BJ (cell line): ENCODE data around the gene SYT13. TPM values are rescaled to one million over a fixed set of nuclear protein-coding genes. Genes with fewer than 3 reads are reported as not detected.

ENCODE experiments used
- CTCF ChIA-PET: fragments of 350-600 bp; formaldehyde crosslinking; extraction: SDS; loops from one replicate; lab custom pipeline; 2021; ENCODE audit warnings: antibody characterized with exemption, inconsistent platforms; lab: Yijun Ruan, JAX
- POLR2A ChIA-PET: fragments of 300-600 bp; sonication (Branson Sonifier 250); formaldehyde crosslinking; extraction: SDS; loops from one replicate; lab custom pipeline; 2021; ENCODE audit warnings: antibody characterized with exemption; lab: Charles Lee
- DNase-seq: peaks from one replicate; pipeline ENCODE4 v3.0.0-alpha.2; 2011; ENCODE audit warnings: low read depth
- H3K27me3 ChIP-seq: 2 replicates; pipeline ENCODE4 v1.6.0; 2011; ENCODE audit warnings: low read length; ENCODE audit not compliant: control insufficient read depth, insufficient read depth
- H3K36me3 ChIP-seq: 2 replicates; pipeline ENCODE4 v1.5.1; 2011; ENCODE audit warnings: low read length; ENCODE audit not compliant: control insufficient read depth, insufficient read depth
- H3K4me3 ChIP-seq: 2 replicates; pipeline ENCODE4 v1.5.1; 2011; ENCODE audit warnings: low read depth, mild to moderate bottlenecking, control low read depth, low read length
- CTCF ChIP-seq: IDR thresholded peaks from 2 replicates; pipeline ENCODE4 v1.5.1; 2011; ENCODE audit warnings: low read depth, mild to moderate bottlenecking, control low read depth, inconsistent platforms, low read length, moderate library complexity; ENCODE audit not compliant: insufficient read depth
- polyA plus RNA-seq: library from polyadenylated mRNA; depleted of rRNA; stranded (reverse); fragments of >200 nt; gene quantifications from 2 replicates; pipeline ENCODE4 v1.2.3, GENCODE V29; 2011

The SYT13 gene
- polyA plus RNA-seq, 1 experiment: not detected

- POLR2A ChIA-PET: no interaction called here
- Histone ChIP-seq H3K4me3 (no peak overlapping the region), H3K36me3 (no peaks in the 10 kb centered on the region), H3K27me3 (peaks cover 7% of the 10 kb centered on the region)
- CTCF ChIA-PET: interaction anchor here (0.6 to 5.4 kb wide), 17 partner anchors 11 to 544 kb away, joined by 3 to 73 read pairs (median 3); partner anchors contain the start of gene SYT13
- TF ChIP-seq CTCF: no peak
- DNase-seq: no peak
Observed at GRCh38 chr11:45333001-45333971, 47.1 kb upstream of the SYT13 start.

GRCh38 chr11:45332276-45332934, 46.3 kb upstream of the SYT13 start:
- ChIA-PET POLR2A (no interaction called here), CTCF (interaction anchor here (0.7 to 5.4 kb wide), 20 partner anchors 8 to 545 kb away, joined by 3 to 73 read pairs (median 4); partner anchors contain the start of gene SYT13)
- Histone ChIP-seq H3K27me3 (peaks cover 4% of the 10 kb centered on the region), H3K4me3 (no peak overlapping the region), H3K36me3 (no peaks in the 10 kb centered on the region)
- peak; percentile 73 for TF ChIP-seq CTCF
- DNase-seq: no peak

- Histone ChIP-seq H3K4me3 (no peak overlapping the region), H3K36me3 (no peaks in the 10 kb centered on the region), H3K27me3 (peaks cover 4% of the 10 kb centered on the region)
- DNase-seq: no peak
- no peak for TF ChIP-seq CTCF
- POLR2A ChIA-PET: no interaction called here
- CTCF ChIA-PET: interaction anchor here (0.6 to 5.4 kb wide), 10 partner anchors 8 to 404 kb away, joined by 3 to 73 read pairs (median 4); partner anchors contain the start of gene SYT13
Observed at GRCh38 chr11:45331839-45332238, 45.7 kb upstream of the SYT13 start.

GRCh38 chr11:45328726-45329125, 42.6 kb upstream of the SYT13 start:
- ChIA-PET POLR2A (no interaction called here), CTCF (interaction anchor here (0.6 to 5.4 kb wide), 4 partner anchors 12 to 219 kb away, joined by 3 to 73 read pairs (median 3); no protein-coding TSS in a partner anchor)
- no peak for TF ChIP-seq CTCF
- no peak for DNase-seq
- Histone ChIP-seq H3K27me3 (peaks cover 3% of the 10 kb centered on the region), H3K36me3 (no peaks in the 10 kb centered on the region), H3K4me3 (no peak overlapping the region)

- ChIA-PET CTCF (interaction anchor here (0.7 to 0.8 kb wide), 2 partner anchors 214 to 447 kb away, joined by 3 read pairs; no protein-coding TSS in a partner anchor), POLR2A (no interaction called here)
- Histone ChIP-seq H3K4me3 (no peak overlapping the region), H3K36me3 (no peaks in the 10 kb centered on the region), H3K27me3 (peaks cover 2% of the 10 kb centered on the region; the same call in 1 of the 2 replicates)
- DNase-seq: no peak
- TF ChIP-seq CTCF: no peak
Observed at GRCh38 chr11:45324459-45324858, 38.3 kb upstream of the SYT13 start.
